WI38 (cell line): ENCODE measurements around the gene WDR20.
"Not testable (repeated sequence)": the region's sequence is repeated elsewhere in the genome, so short reads cannot be mapped to it uniquely, and the experiment has no call there.

Experiments used
- H3K4me3 ChIP-seq: 2 replicates; pipeline ENCODE4 v1.5.1; 2011; ENCODE audit warnings: low read depth, mild to moderate bottlenecking, control low read depth, low read length
- TF ChIP-seq, protein P1 (sequence below): IDR thresholded peaks from 2 replicates; pipeline ENCODE4 v1.5.1; 2012; ENCODE audit warnings: low read depth, mild to moderate bottlenecking, control low read depth, low read length

The WDR20 gene

GRCh38 chr14:102233081-102233480 is 93.4 kb downstream of the WDR20 start:
- no peak overlapping the region for H3K4me3 ChIP-seq
- TF ChIP-seq, protein P1, sequence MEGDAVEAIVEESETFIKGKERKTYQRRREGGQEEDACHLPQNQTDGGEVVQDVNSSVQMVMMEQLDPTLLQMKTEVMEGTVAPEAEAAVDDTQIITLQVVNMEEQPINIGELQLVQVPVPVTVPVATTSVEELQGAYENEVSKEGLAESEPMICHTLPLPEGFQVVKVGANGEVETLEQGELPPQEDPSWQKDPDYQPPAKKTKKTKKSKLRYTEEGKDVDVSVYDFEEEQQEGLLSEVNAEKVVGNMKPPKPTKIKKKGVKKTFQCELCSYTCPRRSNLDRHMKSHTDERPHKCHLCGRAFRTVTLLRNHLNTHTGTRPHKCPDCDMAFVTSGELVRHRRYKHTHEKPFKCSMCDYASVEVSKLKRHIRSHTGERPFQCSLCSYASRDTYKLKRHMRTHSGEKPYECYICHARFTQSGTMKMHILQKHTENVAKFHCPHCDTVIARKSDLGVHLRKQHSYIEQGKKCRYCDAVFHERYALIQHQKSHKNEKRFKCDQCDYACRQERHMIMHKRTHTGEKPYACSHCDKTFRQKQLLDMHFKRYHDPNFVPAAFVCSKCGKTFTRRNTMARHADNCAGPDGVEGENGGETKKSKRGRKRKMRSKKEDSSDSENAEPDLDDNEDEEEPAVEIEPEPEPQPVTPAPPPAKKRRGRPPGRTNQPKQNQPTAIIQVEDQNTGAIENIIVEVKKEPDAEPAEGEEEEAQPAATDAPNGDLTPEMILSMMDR = no peak

DNA sequence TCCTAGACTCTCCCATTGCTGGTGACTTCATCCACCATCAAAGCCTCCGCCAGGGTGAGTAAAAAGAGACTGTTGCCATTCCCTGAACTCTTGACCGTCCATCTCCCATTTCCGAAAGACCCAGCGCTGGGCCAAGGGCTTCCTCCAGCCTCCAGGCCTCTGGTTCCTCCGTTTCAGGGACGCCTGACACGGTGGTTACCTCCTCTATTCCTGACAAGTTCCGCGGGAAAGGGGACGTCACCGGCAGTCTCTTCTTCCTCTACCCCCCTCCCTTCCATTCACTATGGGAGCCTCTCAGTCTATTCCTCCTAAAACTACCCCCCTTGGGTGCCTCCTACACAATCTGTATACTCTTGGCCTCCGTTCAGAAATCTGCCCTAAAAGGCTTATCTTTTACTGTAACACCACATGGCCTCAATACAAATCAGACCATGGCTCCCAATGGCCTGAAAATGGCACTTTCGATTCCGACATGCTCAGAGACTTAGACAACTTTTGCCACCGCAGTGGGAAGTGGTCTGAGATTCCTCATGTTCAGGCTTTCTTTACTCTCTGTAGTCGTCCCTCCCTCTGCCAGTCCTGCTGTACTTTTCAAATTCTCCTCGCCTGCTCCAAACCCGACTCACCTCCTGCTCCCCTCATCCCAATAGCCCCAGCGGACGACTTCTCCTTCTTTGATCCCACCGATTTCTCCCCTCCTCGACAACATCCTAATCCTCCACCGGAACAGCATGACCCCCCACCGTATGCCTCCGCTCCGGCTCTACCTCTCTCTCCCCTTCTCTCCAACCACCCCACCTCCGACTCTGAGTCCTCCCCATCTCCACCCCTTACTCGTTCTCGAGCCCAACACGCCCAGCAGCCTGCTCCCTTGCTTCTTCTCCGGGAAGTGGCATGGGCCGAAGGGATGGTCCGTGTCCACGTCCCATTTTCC is 94.9 kb downstream of the WDR20 start:
- TF ChIP-seq, protein P1 = no peak
- peak overlapping the region; percentile 30 for H3K4me3 ChIP-seq

DNA sequence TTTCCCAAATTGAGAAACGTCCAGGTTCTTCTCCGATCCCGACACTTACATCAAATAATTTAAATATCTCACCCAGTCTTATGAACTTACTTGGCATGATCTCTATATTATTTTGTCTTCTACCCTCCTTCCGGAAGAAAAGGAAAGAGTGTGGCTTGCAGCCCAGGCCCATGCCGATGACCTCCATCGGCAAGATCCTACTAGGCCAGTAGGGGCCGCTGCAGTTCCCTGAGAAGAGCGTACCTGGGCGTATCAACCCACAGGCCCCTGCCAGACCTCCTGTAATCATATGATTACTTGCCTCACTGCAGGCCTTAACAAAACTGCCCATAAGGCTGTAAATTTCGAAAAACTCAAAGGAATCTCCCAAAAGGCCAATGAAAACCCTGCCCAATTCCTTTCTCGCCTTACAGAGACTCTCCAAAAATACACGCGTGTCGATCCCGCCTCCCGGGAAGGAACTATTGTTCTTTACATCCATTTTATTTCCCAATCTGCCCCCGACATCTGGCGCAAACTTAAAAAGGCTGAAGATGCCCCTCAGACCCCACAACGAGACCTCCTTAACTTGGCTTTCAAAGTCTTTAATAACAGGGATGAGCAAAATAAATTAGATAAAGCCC is 95.7 kb downstream of the WDR20 start:
- peak overlapping the region; percentile 30 for H3K4me3 ChIP-seq
- TF ChIP-seq, protein P1 = peak; percentile 91

GRCh38 chr14:102236026-102236425 is 96.3 kb downstream of the WDR20 start:
- no peak overlapping the region for H3K4me3 ChIP-seq
- TF ChIP-seq, protein P1 = no peak

DNA sequence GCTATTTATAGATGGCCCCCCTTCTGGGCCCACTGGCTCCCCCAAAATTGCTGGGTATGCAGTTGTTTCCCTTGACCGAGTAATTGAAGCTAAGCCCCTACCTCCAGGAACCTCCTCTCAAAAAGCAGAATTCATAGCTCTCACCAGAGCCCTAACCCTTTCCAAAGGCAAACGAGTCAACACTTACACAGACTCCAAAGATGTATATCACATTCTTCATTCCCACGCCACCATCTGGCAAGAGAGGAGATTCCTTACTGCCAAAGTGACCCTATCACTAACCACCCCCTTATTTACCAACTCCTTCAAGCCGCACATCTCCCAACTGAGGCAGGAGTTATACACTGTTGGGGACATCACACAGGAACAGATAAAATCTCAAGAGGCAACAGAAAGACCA is 98.4 kb downstream of the WDR20 start:
- TF ChIP-seq, protein P1 = no peak
- no peak overlapping the region for H3K4me3 ChIP-seq

DNA sequence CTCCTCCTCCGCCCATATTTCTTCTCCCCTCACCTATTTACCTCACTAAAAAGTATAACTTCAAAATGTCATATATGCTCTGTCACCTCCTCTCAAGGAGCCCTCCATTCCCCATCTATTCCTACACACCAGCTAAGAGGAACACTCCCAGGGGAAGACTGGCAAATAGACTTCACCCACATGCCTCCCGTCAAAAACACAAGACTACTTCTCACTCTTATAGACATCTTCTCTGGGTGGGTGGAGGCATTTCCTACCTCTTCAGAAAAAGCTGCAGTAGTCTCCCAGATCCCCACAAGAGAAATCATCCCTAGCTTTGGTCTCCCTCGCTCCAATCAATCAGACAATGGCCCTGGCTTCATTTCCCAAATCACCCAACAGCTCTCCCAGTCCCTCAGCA is 99.1 kb downstream of the WDR20 start:
- H3K4me3 ChIP-seq = no peak overlapping the region
- TF ChIP-seq, protein P1 = no peak

- TF ChIP-seq, protein P1 = no peak
- H3K4me3 ChIP-seq = no peak overlapping the region
These were observed 99.5 kb downstream of the WDR20 start for GRCh38 chr14:102239231-102239630.

DNA sequence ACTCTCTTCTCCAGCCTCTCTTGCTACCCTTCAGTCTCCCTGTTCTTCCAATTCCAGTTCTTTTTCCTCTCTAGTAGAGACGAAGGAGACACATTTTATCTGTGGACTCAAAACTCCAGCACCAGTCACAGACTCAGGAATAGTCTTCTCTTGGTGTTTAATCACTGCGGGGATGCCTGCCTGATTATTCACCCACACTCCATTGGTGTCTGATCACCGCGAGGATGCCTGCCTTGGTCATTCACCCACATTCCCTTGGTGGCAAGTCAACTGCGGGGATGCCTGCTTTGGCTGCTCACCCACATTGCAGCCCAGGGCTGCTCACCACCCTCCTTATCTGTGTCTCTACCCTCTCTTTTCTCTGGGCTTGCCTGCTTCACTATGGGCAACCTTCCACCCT is 100.8 kb downstream of the WDR20 start:
- not testable (repeated sequence) for H3K4me3 ChIP-seq
